K562 (cell line): ENCODE measurements around the gene CABP4. TPM values are rescaled to one million over a fixed set of nuclear protein-coding genes. Genes with fewer than 3 reads are reported as not detected.

Experiments
- BHLHE40 ChIP-seq: IDR thresholded peaks from 2 replicates; pipeline ENCODE4 v1.6.1; 2011; ENCODE audit warnings: low read length, improper control_type of control experiment
- CAMTA2 ChIP-seq: fragments of 250-450 bp; sonication (Bioruptor Pico); conservative IDR thresholded peaks from 2 replicates; pipeline ENCODE4 v1.5.1; 2022
- CHAMP1 ChIP-seq: fragments of 450-650 bp; IDR thresholded peaks from 2 replicates; pipeline ENCODE4 v1.6.1; 2016; ENCODE audit warnings: mild to moderate bottlenecking
- DDX20 ChIP-seq: fragments of 450-650 bp; IDR thresholded peaks from 2 replicates; pipeline ENCODE4 v1.6.1; 2016; ENCODE audit warnings: missing genetic modification characterization, low read depth, mild to moderate bottlenecking, missing compliant biosample characterization, moderate library complexity
- DEAF1 ChIP-seq: fragments of 450-650 bp; formaldehyde crosslinking; IDR thresholded peaks from 2 replicates; pipeline ENCODE4 v1.4.0; 2020; ENCODE audit warnings: mild to moderate bottlenecking, moderate library complexity
- EZH2 ChIP-seq: IDR thresholded peaks from 2 replicates; pipeline ENCODE4 v1.6.1; 2012; ENCODE audit warnings: low read depth, mild to moderate bottlenecking, inconsistent platforms, low read length, borderline replicate concordance
- FOXA1 ChIP-seq: fragments of 450-650 bp; IDR thresholded peaks from 2 replicates; pipeline ENCODE4 v1.6.1; 2016; ENCODE audit warnings: mild to moderate bottlenecking, borderline replicate concordance
- GABPB2 ChIP-seq: fragments of 250-450 bp; sonication (Bioruptor Pico); conservative IDR thresholded peaks from 2 replicates; pipeline ENCODE4 v1.5.1; 2021; ENCODE audit warnings: mild to moderate bottlenecking
- HDAC1 ChIP-seq, 2 experiments: fragments of 450-650 bp; IDR thresholded peaks; 2 replicates each; pipeline ENCODE4 v1.6.1; 2016 to 2017; ENCODE audit warnings: inconsistent platforms in 1 of 2, mild to moderate bottlenecking in 1 of 2, moderate library complexity in 1 of 2
- HDAC6 ChIP-seq: IDR thresholded peaks from 2 replicates; pipeline ENCODE4 v1.6.1; 2012; ENCODE audit warnings: low read depth, mild to moderate bottlenecking, control low read depth, inconsistent platforms, low read length, moderate library complexity
- HMG20B ChIP-seq: fragments of 250-450 bp; sonication (Bioruptor Pico); IDR thresholded peaks from 2 replicates; pipeline ENCODE4 v1.5.0; 2021; ENCODE audit warnings: mild to moderate bottlenecking
- HOXB6 ChIP-seq: fragments of 250-450 bp; sonication (Bioruptor Pico); IDR thresholded peaks from 2 replicates; pipeline ENCODE4 v1.5.1; 2022; ENCODE audit warnings: mild to moderate bottlenecking, borderline replicate concordance
- NCOR1 ChIP-seq: fragments of 450-650 bp; IDR thresholded peaks from 2 replicates; pipeline ENCODE4 v1.6.1; 2016; ENCODE audit warnings: mild to moderate bottlenecking, moderate library complexity
- NFRKB ChIP-seq: fragments of 450-650 bp; IDR thresholded peaks from 2 replicates; pipeline ENCODE4 v1.6.1; 2016; ENCODE audit warnings: low read depth
- RAD21 ChIP-seq, 2 experiments: fragments of 250-450 bp in 1 of 2; fragments of 450-650 bp in 1 of 2; sonication (Bioruptor Pico) in 1 of 2; formaldehyde crosslinking in 1 of 2; IDR thresholded peaks in 1 of 2; conservative IDR thresholded peaks in 1 of 2; 2 replicates each; pipeline versions ENCODE4 v1.4.0 to v1.8.0; 2020 to 2022; ENCODE audit warnings: mild to moderate bottlenecking in 2 of 2, moderate library complexity in 1 of 2
- SMAD1 ChIP-seq: fragments of 150-350 bp; IDR thresholded peaks from 2 replicates; pipeline ENCODE4 v1.6.1; 2014; ENCODE audit warnings: low read length, low read depth; ENCODE audit not compliant: partially characterized antibody
- SPI1 ChIP-seq: IDR thresholded peaks from 2 replicates; pipeline ENCODE4 v1.6.1; 2011; ENCODE audit warnings: low read depth, low read length, control low read depth, borderline replicate concordance
- TAF1 ChIP-seq: IDR thresholded peaks from 2 replicates; pipeline ENCODE4 v1.6.1; 2011; ENCODE audit warnings: mild to moderate bottlenecking, low read length, moderate library complexity; ENCODE audit not compliant: insufficient read depth, control insufficient read depth, severe bottlenecking; ENCODE audit errors: extremely low read depth
- ZBTB5 ChIP-seq: fragments of 450-650 bp; IDR thresholded peaks from 2 replicates; pipeline ENCODE4 v1.6.1; 2017; ENCODE audit warnings: antibody characterized with exemption
- ZEB2 ChIP-seq: fragments of 450-650 bp; IDR thresholded peaks from 2 replicates; pipeline ENCODE4 v1.6.1; 2016
- ZNF12 ChIP-seq: sonication (generic); formaldehyde crosslinking; IDR thresholded peaks from 2 replicates; pipeline ENCODE4 v1.4.0; 2020; ENCODE audit warnings: mild to moderate bottlenecking, missing genetic modification reagents
- ZNF143 ChIP-seq: sonication (generic); formaldehyde crosslinking; IDR thresholded peaks from 2 replicates; pipeline ENCODE4 v1.9.0; 2022; ENCODE audit warnings: mild to moderate bottlenecking, missing genetic modification reagents
- ZNF655 ChIP-seq: fragments of 250-450 bp; sonication (Bioruptor Pico); IDR thresholded peaks from 2 replicates; pipeline ENCODE4 v1.5.0; 2021
- polyA plus RNA-seq, 8 experiments: library from polyadenylated mRNA; depleted of rRNA in 4 of 8; stranded (reverse) in 5 of 8; unstranded in 3 of 8; fragments of >200 nt; fragmentation: Nextera tagmentation in 2 of 8; fragmentation: Illumina TruSeq in 1 of 8; extraction: Ambion mirVana in 2 of 8; extraction: Trizol in 1 of 8; gene quantifications; 2 replicates each; pipeline versions ENCODE4 v1.2.1 to v1.2.3, GENCODE V29; 2011 to 2014; ENCODE audit warnings: inconsistent platforms in 1 of 8, missing spikeins in 1 of 8
- total RNA-seq, 7 experiments: library from RNA; depleted of rRNA in 6 of 7; stranded (reverse); fragments of >200 nt in 6 of 7; fragmentation: Illumina TruSeq in 2 of 7; extraction: Trizol in 2 of 7; gene quantifications; 2 replicates each; pipeline versions ENCODE4 v1.2.1 to v1.2.3, GENCODE V29; 2011 to 2021; ENCODE audit warnings: low replicate concordance in 1 of 7

The CABP4 gene
- total and polyA plus RNA-seq, 9 of the 15 experiments (the other 6 are each of a cell fraction or from before 2014, with no cell fraction given): 0.11 TPM; not detected in 8

- TF ChIP-seq ZNF655 (CRISPR knock-in tag): no peak
- TF ChIP-seq CHAMP1: no peak
- TF ChIP-seq EZH2: no peak
- no peak for TF ChIP-seq DDX20
- TF ChIP-seq RAD21 (CRISPR knock-in tag; conservative IDR thresholded peaks at IDR 0.05 in 1 of 2, IDR thresholded peaks at IDR 0.05 in 1 of 2): no peak
- no peak for TF ChIP-seq HMG20B (CRISPR knock-in tag)
- no peak for TF ChIP-seq DEAF1 (CRISPR knock-in tag)
- no peak for TF ChIP-seq CAMTA2 (CRISPR knock-in tag)
- TF ChIP-seq NCOR1: peak; percentile 43
- TF ChIP-seq HDAC6: no peak
- TF ChIP-seq HDAC1 (IDR thresholded peaks at IDR 0.05): peak in 1 of 2 experiments; percentile 64; a peak in 1 of 4 replicates
- no peak for TF ChIP-seq SMAD1
- TF ChIP-seq ZBTB5: no peak
- no peak for TF ChIP-seq BHLHE40
- TF ChIP-seq ZNF12 (CRISPR knock-in tag): no peak
- TF ChIP-seq HOXB6 (CRISPR knock-in tag): no peak
- TF ChIP-seq ZNF143 (CRISPR knock-in tag): no peak
- no peak for TF ChIP-seq GABPB2 (CRISPR knock-in tag)
- no peak for TF ChIP-seq FOXA1
- no peak for TF ChIP-seq TAF1
- no peak for TF ChIP-seq NFRKB
- TF ChIP-seq SPI1: no peak
- peak; percentile 69; the same call in 1 of the 2 replicates for TF ChIP-seq ZEB2
Measured at GRCh38 chr11:67436459-67437081, 18.6 kb upstream of the CABP4 start (continued).
